ENCODE measurements around the gene TMEM269. TPM values are rescaled to one million over a fixed set of nuclear protein-coding genes. Genes with fewer than 3 reads are reported as not detected.

TMEM269 gene
- total RNA-seq, 1 experiment from 2014 or later: 1.7 TPM

DNA sequence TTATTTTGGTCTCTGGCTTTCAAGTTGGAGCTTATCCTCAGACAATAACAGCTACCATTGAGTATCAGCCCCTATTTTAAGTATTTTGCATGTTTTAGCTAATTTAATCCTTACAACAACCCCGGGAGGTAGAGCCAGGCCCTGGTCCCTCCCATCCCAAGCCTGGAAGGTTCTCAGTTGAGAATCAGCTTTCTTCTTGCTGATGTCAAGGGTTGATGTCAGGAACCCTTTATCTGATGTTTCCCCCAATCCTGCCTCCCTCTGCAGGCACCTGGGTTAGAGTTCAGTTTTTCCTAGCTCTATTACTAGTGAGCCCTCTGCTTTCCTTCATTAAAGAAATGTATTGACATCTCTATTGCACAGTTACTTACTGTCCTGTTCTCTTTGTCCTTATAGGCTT is 36.0 kb downstream of the TMEM269 start:
- POLR2A ChIA-PET (ENCODE audit: low non-redundant PET): no interaction called here
- intact Hi-C loops (cut with micrococcal nuclease; ENCODE audit: unreplicated experiment): no loop called here
- H3K9me3 ChIP-seq (ENCODE audit: low read depth, low read length, poor library complexity, severe bottlenecking): no peaks in the 10 kb centered on the region
- TF ChIP-seq CTCF (conservative IDR thresholded peaks at IDR 0.05; ENCODE audit: low read depth, low read length): no peak
- no peak overlapping the region for H3K27ac ChIP-seq (ENCODE audit: low read depth, low read length, poor library complexity, severe bottlenecking)
- CTCF ChIA-PET: interaction anchor here (0.5 kb wide), 1 partner anchor 152 kb away, joined by 5 read pairs; no protein-coding TSS in a partner anchor
- H3K36me3 ChIP-seq (ENCODE audit: insufficient read depth, low read length, poor library complexity, severe bottlenecking): no peaks in the 10 kb centered on the region
- no peak overlapping the region for H3K4me3 ChIP-seq (ENCODE audit: low read depth, low read length, poor library complexity, severe bottlenecking)
- H3K27me3 ChIP-seq (replicated peaks; ENCODE audit: insufficient read depth, low read depth, low read length, poor library complexity): no peaks in the 10 kb centered on the region
- H3K4me1 ChIP-seq (ENCODE audit: insufficient read depth, low read length, poor library complexity, severe bottlenecking): peaks cover 42% of the 10 kb centered on the region
- BruUV-seq (replicated peaks): no TSS peak
- DNase-seq (ENCODE audit: low spot score): no peak

GRCh38 chr1:42821690-42822089 is 36.9 kb downstream of the TMEM269 start:
- peaks cover 35% of the 10 kb centered on the region for H3K4me1 ChIP-seq (ENCODE audit: insufficient read depth, low read length, poor library complexity, severe bottlenecking)
- no peaks in the 10 kb centered on the region for H3K27me3 ChIP-seq (replicated peaks; ENCODE audit: insufficient read depth, low read depth, low read length, poor library complexity)
- ChIA-PET POLR2A (ENCODE audit: low non-redundant PET) (no interaction called here), CTCF (no interaction called here)
- no peaks in the 10 kb centered on the region for H3K36me3 ChIP-seq (ENCODE audit: insufficient read depth, low read length, poor library complexity, severe bottlenecking)
- TF ChIP-seq CTCF (conservative IDR thresholded peaks at IDR 0.05; ENCODE audit: low read depth, low read length) (no peak), EZH2 (IDR thresholded peaks at IDR 0.05; ENCODE audit: borderline replicate concordance, low read depth, low read length, poor library complexity, severe bottlenecking) (no peak)
- H3K4me3 ChIP-seq (ENCODE audit: low read depth, low read length, poor library complexity, severe bottlenecking): no peak overlapping the region
- H3K27ac ChIP-seq (ENCODE audit: low read depth, low read length, poor library complexity, severe bottlenecking): no peak overlapping the region
- H3K9me3 ChIP-seq (ENCODE audit: low read depth, low read length, poor library complexity, severe bottlenecking): no peaks in the 10 kb centered on the region
- intact Hi-C loops (cut with micrococcal nuclease; ENCODE audit: unreplicated experiment): no loop called here
- no peak for DNase-seq (ENCODE audit: low spot score)
- BruUV-seq (replicated peaks): no TSS peak

GRCh38 chr1:42822800-42823392 is 38.1 kb downstream of the TMEM269 start:
- peak; percentile 66 for DNase-seq (ENCODE audit: low spot score)
- Histone ChIP-seq H3K27me3 (replicated peaks; ENCODE audit: insufficient read depth, low read depth, low read length, poor library complexity) (no peaks in the 10 kb centered on the region), H3K27ac (ENCODE audit: low read depth, low read length, poor library complexity, severe bottlenecking) (peak overlapping the region; percentile 55), H3K4me3 (ENCODE audit: low read depth, low read length, poor library complexity, severe bottlenecking) (no peak overlapping the region), H3K36me3 (ENCODE audit: insufficient read depth, low read length, poor library complexity, severe bottlenecking) (no peaks in the 10 kb centered on the region), H3K9me3 (ENCODE audit: low read depth, low read length, poor library complexity, severe bottlenecking) (no peaks in the 10 kb centered on the region), H3K4me1 (ENCODE audit: insufficient read depth, low read length, poor library complexity, severe bottlenecking) (peaks cover 35% of the 10 kb centered on the region)
- intact Hi-C loops (cut with micrococcal nuclease; ENCODE audit: unreplicated experiment): no loop called here
- no TSS peak for BruUV-seq (replicated peaks)
- CTCF ChIA-PET: no interaction called here
- POLR2A ChIA-PET (ENCODE audit: low non-redundant PET): no interaction called here
- TF ChIP-seq EZH2 (IDR thresholded peaks at IDR 0.05; ENCODE audit: borderline replicate concordance, low read depth, low read length, poor library complexity, severe bottlenecking) (no peak), CTCF (conservative IDR thresholded peaks at IDR 0.05; ENCODE audit: low read depth, low read length) (no peak)

Data from A673 (cell line).